ENCODE measurements around the gene SGCD.

DNA sequence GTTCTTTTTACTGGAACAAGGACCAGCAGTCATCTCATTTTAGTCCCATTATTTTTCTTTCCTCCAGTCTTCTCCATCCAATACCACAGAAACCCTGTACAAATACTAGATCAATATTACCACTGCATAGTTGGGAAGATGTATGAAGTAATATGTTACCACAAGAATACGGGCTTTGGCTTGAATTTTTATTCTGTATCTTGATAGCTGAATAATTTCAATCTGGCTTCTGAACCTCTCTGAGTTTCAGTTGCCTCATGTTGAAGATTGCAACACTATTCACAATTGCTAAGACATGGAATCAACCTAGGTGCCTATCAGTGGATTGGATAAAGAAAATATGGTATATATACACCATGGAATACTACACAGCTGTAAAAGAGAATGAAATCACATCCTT is 82.9 kb downstream of the SGCD start:
- TF ChIP-seq, protein P1, sequence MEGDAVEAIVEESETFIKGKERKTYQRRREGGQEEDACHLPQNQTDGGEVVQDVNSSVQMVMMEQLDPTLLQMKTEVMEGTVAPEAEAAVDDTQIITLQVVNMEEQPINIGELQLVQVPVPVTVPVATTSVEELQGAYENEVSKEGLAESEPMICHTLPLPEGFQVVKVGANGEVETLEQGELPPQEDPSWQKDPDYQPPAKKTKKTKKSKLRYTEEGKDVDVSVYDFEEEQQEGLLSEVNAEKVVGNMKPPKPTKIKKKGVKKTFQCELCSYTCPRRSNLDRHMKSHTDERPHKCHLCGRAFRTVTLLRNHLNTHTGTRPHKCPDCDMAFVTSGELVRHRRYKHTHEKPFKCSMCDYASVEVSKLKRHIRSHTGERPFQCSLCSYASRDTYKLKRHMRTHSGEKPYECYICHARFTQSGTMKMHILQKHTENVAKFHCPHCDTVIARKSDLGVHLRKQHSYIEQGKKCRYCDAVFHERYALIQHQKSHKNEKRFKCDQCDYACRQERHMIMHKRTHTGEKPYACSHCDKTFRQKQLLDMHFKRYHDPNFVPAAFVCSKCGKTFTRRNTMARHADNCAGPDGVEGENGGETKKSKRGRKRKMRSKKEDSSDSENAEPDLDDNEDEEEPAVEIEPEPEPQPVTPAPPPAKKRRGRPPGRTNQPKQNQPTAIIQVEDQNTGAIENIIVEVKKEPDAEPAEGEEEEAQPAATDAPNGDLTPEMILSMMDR (IDR thresholded peaks at IDR 0.05): no peak
- TF ChIP-seq POLR2A (IDR thresholded peaks at IDR 0.05): no peak

Data from uterus (tissue), 2 donors.